Esophagus muscularis mucosa (tissue), 2 donors: ENCODE data around the gene RER1.

ENCODE experiments used
- EP300 ChIP-seq: sonication (generic); formaldehyde crosslinking; IDR thresholded peaks from one replicate; pipeline ENCODE4 v1.6.1; 2017; ENCODE audit warnings: antibody characterized with exemption
- POLR2A ChIP-seq: fragments of 450-650 bp; IDR thresholded peaks from one replicate; pipeline ENCODE4 v1.6.1; 2017; ENCODE audit warnings: antibody characterized with exemption, moderate library complexity, mild to moderate bottlenecking, low read depth

DNA sequence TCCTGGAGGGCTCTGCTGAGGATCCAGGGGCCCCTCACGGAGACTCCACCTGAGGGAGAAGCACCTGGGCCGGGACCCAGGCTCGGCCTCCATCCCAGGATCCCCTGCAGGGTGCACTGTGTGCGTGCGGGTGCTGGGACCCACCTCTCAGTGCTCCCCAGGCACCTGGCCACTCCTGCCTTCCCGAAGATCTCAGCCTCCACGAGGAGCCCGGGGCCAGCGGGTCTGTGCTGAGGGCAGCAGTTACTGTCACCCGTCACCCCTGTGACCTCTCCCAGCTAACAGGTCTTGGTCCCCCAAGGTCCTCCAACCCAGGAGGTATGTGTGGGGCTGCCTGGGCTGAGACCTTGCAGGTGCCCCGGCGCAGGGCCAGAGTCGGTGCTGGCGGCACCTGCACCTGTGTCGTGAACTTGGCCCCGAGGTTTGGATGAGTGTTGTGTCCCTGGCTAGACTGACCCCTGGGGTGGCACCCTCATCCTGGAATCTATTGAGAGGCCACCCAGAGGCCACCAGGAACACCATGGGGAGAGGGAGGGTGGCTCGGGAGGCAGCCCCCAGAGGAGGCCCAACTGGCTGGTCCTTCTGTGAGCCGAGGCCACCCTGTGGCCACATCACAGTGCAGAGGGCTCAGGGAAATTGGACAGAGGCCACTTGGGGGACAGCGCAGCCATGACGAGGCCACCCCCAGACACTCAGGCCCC lies 17.9 kb upstream of the RER1 start:
- TF ChIP-seq POLR2A (no peak), EP300 (no peak)
